T-helper 2 cell treated with Interferon-gamma antibody and Interleukin-4, amounts not matched to agents 100 ng/mL and 5 ng/mL, for 36 hours (primary cell): ENCODE data around the gene PLXNA3. TPM values are rescaled to one million over a fixed set of nuclear protein-coding genes. Genes with fewer than 3 reads are reported as not detected.

ENCODE experiments used
- intact Hi-C: fragments of 100-400 bp; cut with micrococcal nuclease; formaldehyde crosslinking; loops from one replicate; pipeline ENCODE4 v1.15.1; 2023
- total RNA-seq: library from RNA; stranded (reverse); gene quantifications from 2 replicates; pipeline ENCODE4 v1.2.3, GENCODE V29; 2022

PLXNA3 gene
- total RNA-seq, 1 donor from 2014 or later, result 29.8 TPM

- intact Hi-C loops, result loop anchor here (5.0 kb wide), 1 partner anchor 37 kb away; the partner anchor contains the start of gene RPL10
Observed at GRCh38 chrX:154434394-154435168, 23.5 kb upstream of the PLXNA3 start.

DNA sequence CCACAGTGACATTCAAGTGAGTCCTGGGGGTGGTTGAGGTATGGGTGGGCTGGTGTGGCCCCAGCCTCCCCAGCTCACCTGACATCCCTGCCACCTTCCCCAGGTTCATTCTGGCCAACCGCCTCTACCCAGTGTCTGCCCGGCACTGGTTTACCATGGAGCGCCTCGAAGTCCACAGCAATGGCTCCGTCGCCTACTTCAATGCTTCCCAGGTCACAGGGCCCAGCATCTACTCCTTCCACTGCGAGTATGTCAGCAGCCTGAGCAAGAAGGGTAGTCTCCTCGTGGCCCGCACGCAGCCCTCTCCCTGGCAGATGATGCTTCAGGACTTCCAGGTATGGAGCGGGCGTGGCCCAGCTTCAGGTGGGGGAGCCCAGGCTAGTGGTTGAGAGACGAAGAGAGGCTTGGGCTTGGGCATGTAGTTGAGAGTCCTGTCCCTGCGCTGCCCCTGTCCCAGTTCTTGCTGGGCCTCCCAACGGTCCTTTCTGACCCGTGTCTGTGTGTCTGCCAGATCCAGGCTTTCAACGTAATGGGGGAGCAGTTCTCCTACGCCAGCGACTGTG, 22.8 kb upstream of the PLXNA3 start:
- intact Hi-C loops, result loop anchor here (5.0 kb wide), 1 partner anchor 38 kb away; the partner anchor contains the start of gene RPL10

DNA sequence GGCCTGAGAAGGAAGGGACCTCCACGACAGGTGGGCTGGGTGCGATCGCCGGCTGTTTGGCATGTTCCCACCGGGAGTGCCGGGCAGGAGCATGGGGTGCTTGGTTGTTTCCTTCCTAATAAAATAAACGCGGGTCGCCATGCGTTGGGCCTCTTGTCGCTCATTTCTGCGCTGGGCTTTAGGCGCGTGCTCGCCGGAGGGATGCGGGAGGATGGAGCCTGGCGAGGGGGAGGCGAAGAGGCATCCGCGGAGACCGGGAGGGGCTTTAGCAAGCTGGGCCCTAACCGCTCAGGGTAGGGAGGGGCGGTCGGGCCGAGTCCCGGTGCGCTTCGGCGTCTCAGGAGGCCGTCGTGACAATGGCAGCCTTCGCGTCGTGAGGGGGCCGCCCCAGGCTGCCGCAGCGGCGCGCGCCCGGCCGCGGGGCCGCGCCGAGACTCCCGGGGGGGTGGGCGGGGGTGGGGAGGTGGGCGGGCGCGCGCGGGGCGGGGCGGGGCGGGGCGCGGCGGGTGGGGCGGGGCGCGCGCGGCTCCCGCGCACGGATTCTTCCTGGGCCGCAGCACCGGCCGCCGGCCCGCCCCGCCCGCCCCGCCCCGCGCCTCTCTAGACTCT, 21.6 kb upstream of the PLXNA3 start:
- intact Hi-C loops, result loop anchor here (1.0 to 5.0 kb wide), 3 partner anchors 8 to 66 kb away; partner anchors contain the start of genes ATP6AP1 and RPL10

- intact Hi-C loops, result loop anchor here (1.0 to 5.0 kb wide), 3 partner anchors 9 to 66 kb away; partner anchors contain the start of genes ATP6AP1 and RPL10
Observed at GRCh38 chrX:154436983-154437752, 20.9 kb upstream of the PLXNA3 start, which contains the start of gene GDI1. Gene GDI1, plus strand, starts transcription at chrX:154437154. Its CDS starts 101 bp downstream, at chrX:154437255.

GRCh38 chrX:154437971-154438893, 19.8 kb upstream of the PLXNA3 start:
- intact Hi-C loops, result loop anchor here (2.0 to 5.0 kb wide), 2 partner anchors 41 to 67 kb away; partner anchors contain the start of gene RPL10

- intact Hi-C loops, result loop anchor here (5.0 kb wide), 2 partner anchors 37 to 43 kb away; partner anchors contain the start of genes LAGE3 and RPL10
Observed at GRCh38 chrX:154439841-154440240, 18.2 kb upstream of the PLXNA3 start.

DNA sequence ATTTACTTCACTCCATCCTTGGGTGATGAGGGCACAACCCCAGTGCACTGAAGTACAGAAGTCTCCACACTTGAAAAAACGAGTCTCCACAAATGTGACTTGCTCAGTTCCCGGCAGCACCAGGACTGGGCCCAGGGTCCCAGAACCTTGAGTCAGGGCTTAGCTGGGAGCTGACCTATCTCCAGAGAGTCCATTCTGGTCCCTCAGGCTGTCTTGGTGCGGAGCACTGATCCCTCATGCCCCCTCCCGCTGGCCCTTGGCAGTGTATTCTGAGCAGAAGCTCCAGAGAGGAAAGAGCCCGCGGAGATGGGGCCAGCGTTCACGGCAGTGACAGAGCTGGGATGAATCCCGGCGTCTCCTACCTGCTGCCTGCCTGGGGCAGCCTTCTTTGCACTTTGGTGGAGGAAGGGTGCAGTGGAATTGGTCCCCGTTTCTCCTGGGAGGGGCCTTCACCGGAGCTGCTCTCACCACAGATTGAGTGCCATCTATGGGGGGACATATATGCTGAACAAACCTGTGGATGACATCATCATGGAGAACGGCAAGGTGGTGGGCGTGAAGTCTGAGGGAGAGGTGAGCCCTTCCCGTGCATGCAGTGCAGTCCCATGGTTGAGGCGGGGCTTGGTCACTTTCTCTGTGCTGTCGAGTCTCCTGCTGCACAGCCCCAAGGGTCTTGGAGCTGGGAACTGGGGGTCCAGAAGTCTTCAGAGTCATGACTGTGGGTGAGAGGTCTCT, 17.3 kb upstream of the PLXNA3 start:
- intact Hi-C loops, result loop anchor here (5.0 kb wide), 1 partner anchor 37 kb away; the partner anchor contains the start of gene LAGE3

DNA sequence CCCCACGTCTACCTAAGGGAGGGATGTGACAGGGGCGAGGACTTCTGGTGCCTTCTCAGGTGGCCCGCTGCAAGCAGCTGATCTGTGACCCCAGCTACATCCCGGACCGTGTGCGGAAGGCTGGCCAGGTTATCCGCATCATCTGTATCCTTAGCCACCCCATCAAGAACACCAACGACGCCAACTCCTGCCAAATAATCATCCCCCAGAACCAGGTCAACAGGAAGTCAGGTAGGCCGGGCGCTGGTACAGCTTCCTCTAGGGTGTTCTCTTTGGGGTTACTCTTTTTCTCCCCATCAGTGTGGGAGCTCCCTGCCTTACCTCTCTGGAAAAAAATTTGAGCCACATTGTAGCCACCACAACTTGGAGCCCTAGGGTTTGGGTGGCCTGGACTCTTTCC, 16.5 kb upstream of the PLXNA3 start:
- intact Hi-C loops, result loop anchor here (5.0 kb wide), 1 partner anchor 36 kb away; the partner anchor contains the start of gene LAGE3

DNA sequence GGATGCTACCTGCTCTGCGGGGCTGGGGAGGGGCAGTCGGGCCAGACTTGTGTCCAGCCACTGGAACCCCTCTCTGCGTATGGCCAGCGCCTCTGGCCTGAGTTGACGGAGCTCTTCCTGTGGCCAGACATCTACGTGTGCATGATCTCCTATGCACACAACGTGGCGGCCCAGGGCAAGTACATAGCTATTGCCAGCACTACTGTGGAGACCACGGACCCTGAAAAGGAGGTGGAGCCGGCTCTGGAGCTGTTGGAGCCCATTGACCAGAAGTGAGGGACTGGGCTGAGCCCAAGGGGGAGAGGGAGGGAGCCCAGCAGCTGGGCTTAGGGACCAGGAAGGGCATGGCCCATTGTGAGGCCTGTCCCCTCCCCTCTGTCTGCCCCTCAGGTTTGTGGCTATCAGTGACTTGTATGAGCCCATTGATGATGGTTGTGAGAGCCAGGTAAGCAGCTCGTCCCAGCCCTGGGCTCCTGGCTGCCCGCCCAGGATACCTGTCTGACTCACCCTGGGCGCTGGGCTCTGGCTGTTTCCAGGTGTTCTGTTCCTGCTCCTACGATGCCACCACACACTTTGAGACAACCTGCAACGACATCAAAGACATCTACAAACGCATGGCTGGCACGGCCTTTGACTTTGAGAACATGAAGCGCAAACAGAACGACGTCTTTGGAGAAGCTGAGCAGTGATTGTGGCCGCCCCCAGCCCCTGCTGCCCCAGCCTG, 15.9 kb upstream of the PLXNA3 start:
- intact Hi-C loops, result loop anchor here (5.0 kb wide), 1 partner anchor 35 kb away; the partner anchor contains the start of gene LAGE3

DNA sequence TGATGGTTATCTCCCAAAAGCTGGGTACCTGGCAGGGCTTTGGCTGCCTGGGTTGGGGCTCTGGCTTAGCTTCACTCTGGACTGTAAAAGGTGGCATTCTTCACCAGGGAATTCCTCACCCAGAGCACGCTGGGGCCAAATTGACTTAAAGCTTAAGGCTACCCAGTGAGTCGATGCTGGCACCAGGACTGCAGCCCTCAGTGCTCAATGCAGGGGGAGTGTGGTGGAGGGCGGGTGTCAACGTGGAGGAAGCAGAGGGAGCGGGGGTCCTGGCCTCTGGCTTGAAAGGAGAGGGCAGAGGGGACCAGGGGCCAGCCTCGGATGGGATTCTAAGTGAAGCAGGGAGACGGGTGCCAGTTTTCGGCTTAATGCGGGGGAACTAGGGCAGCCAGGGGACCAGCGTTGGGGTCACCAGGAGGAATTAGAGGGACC, 14.6 kb upstream of the PLXNA3 start:
- intact Hi-C loops, result loop anchor here (5.0 kb wide), 1 partner anchor 34 kb away; the partner anchor contains the start of gene LAGE3

DNA sequence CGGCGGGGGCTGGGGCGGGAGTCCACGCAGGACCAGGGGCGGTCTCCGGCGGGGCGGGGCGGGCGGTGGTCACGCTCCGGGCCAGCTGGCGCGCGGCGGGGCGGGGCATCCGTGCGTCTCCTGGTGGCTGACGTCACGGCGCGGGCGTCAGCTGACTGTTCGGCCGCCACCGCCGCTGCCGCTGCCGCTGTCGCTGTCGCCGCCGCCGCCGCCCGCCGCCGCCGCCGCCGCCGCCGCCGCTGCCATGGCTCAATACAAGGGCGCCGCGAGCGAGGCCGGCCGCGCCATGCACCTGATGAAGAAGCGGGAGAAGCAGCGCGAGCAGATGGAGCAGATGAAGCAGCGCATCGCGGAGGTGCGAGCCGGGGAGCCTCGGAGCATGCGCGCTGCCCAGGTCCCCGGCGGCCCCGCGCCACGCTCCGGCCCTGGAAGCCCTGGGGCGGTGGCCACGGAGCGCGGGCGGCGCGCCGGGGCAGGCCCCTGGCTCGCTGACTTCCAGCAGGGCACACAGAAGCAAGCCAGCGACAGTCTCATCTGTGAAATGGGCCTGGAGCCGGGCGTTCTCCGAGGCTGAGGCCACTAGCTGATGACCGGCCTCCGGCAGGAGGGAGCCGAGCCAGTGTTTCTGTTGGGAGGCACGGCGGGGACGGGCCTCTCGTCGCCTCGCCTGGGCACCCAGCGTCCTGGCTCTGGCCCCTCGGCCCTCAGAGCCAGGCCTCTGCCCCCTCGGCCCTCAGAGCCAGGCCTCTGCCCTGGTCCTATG, 13.9 kb upstream of the PLXNA3 start, which contains the start of gene FAM50A:
Gene FAM50A, plus strand, starts transcription at position 150 of the 763 bp plus-strand sequence. Its CDS starts 95 bp downstream, at position 245.
- intact Hi-C loops, result loop anchor here (5.0 kb wide), 1 partner anchor 33 kb away; the partner anchor contains the start of gene LAGE3

DNA sequence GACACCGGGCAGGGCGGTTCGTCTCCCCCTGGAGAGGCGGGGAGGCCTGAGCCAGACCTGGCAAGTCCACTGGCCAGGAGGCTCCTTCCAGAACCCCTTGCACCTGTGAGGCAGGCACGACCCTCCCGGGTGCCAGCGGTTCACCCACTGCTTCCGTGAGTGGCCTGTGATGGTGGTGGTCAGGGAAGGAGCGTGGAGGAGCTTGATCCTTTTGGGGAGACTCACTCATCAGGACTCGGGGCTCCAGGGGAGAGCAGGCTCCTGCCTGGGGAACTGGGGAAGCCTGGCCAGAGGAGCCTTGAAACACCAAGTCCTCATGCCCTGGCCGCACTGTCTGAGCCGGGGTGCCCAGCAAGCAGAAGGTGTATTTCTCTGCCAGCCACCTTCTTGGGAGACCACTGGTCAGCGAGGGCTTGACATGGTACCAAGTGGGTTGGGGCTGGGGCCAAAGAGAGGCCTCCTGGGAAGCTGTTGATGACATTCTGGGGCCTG, 13.3 kb upstream of the PLXNA3 start:
- intact Hi-C loops, result loop anchor here (5.0 kb wide), 1 partner anchor 32 kb away; the partner anchor contains the start of gene LAGE3

DNA sequence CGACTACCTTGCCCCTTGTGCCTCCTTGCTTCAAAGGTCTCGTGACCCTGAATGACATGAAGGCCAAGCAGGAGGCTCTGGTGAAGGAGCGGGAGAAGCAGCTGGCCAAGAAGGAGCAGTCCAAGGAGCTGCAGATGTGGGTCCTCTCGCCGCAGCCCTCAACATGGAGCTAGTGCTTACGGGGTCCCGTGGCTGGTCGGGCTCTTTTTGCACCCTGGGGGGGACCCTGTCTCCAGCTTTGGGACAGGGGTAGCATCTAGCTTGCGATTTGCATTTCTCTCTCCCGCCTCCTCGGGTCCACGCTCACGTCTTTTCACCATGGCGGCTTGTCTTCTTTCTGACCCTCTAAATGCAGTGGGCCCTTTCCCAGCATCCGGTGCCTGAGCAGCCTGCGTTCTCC, 12.3 kb upstream of the PLXNA3 start:
- intact Hi-C loops, result no loop called here

DNA sequence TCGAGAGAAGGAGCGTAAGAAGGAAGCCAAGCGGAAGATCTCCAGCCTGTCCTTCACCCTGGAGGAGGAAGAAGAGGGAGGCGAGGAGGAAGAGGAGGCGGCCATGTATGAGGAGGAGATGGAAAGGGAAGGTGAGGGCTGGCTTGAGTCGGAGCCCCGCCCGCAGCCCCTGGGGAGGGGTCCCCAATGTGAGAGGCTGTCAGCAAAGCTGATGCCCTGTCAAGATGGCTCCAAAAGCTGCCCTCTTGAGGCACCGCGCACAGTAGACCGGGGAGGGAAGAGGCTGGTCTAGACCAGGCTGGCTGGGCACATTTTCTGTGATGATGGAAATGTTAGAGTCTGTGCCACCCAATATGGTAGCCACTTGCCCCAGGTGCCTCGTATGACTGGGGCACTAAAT, 11.7 kb upstream of the PLXNA3 start:
- intact Hi-C loops, result no loop called here

DNA sequence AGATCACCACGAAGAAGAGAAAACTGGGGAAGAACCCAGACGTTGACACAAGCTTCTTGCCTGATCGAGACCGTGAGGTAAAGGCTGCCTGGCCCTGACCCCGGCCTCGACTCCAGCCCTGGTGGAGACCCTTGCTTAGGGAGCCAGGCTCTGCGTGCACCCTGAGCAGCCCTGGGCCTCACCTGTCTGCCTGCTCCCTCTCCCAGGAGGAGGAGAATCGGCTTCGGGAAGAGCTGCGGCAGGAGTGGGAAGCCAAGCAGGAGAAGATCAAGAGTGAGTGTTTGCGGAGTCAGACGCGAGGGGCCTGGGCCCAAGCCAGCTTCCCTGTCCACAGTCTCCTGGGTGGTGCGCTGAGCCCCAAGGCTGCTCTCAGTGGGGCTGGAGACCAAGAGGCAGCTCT, 9.6 kb upstream of the PLXNA3 start:
- intact Hi-C loops, result no loop called here

DNA sequence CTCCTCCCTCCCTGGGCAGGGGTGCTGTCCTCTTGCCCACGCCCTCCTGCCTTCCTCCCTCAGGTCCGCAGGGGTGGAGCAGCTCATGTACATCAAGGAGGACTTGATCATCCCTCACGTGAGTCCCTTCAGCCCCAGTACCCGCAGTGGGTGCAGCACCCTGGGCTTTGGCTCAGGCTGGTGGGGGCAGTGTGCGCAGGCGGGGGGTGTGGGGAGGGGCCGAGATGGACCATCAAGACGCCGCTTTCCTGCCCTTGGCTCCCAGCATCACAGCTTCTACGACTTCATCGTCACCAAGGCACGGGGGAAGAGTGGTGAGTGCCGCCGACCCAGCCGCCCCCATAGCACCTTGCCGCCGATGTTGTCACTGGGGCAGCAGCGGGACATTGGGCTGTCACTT, 8.5 kb upstream of the PLXNA3 start:
- intact Hi-C loops, result no loop called here

GRCh38 chrX:154450312-154450711, 7.8 kb upstream of the PLXNA3 start:
- intact Hi-C loops, result no loop called here
